Caco-2 (cell line): ENCODE measurements around the gene HNRNPD. TPM values are rescaled to one million over a fixed set of nuclear protein-coding genes. Genes with fewer than 3 reads are reported as not detected.
A peak's percentile ranks its signal among the peaks of the same experiment; 100 is the strongest.

Experiments
- BruUV-seq: library from RNA; stranded (reverse); fragments of 400-500 nt; replicated peaks from 2 replicates; lab custom pipeline; 2021; lab: Mats Ljungman, UMichigan
- CTCF ChIA-PET: fragments of 300-600 bp; sonication (Branson Sonifier 250); formaldehyde crosslinking; loops from one replicate; lab custom pipeline; 2022; ENCODE audit warnings: antibody characterized with exemption; lab: Charles Lee
- POLR2A ChIA-PET: fragments of 300-600 bp; sonication (Branson Sonifier 250); formaldehyde crosslinking; loops from one replicate; lab custom pipeline; 2022; ENCODE audit warnings: antibody characterized with exemption; lab: Charles Lee
- DNase-seq, 2 experiments: peaks; one replicate each; pipeline versions ENCODE4 v3.0.0 to v3.0.0-alpha.2; 2020 to 2022
- H3K27me3 ChIP-seq: replicated peaks from 2 replicates; pipeline ENCODE4 v1.6.0; 2011; ENCODE audit warnings: low read length; ENCODE audit not compliant: control insufficient read depth, insufficient read depth
- H3K36me3 ChIP-seq: 2 replicates; pipeline ENCODE4 v1.5.1; 2011; ENCODE audit warnings: low read length; ENCODE audit not compliant: control insufficient read depth, insufficient read depth
- H3K4me1 ChIP-seq: fragments of 250-450 bp; sonication (Bioruptor Pico); 2 replicates; pipeline ENCODE4 v1.5.1; 2020; ENCODE audit warnings: mild to moderate bottlenecking
- H3K4me3 ChIP-seq: 2 replicates; pipeline ENCODE4 v1.5.1; 2011; ENCODE audit warnings: low read depth, mild to moderate bottlenecking, control low read depth, low read length
- H3K9me3 ChIP-seq: fragments of 250-450 bp; sonication (Bioruptor Pico); 2 replicates; pipeline ENCODE4 v1.5.1; 2020; ENCODE audit warnings: mild to moderate bottlenecking, moderate library complexity
- H3K27ac Mint-ChIP-seq: one replicate; pipeline ENCODE4 v1.8.0; 2022; ENCODE audit warnings: mixed read lengths; ENCODE audit not compliant: unreplicated experiment
- H3K27me3 Mint-ChIP-seq: one replicate; pipeline ENCODE4 v1.8.0; 2022; ENCODE audit warnings: mixed read lengths; ENCODE audit not compliant: insufficient read depth, unreplicated experiment
- H3K36me3 Mint-ChIP-seq: one replicate; pipeline ENCODE4 v1.8.0; 2022; ENCODE audit warnings: mild to moderate bottlenecking, mixed read lengths; ENCODE audit not compliant: insufficient read depth, unreplicated experiment
- H3K4me1 Mint-ChIP-seq: one replicate; pipeline ENCODE4 v1.8.0; 2022; ENCODE audit warnings: low read depth, mixed read lengths; ENCODE audit not compliant: unreplicated experiment
- H3K4me3 Mint-ChIP-seq: one replicate; pipeline ENCODE4 v1.8.0; 2022; ENCODE audit warnings: mild to moderate bottlenecking, moderate library complexity, mixed read lengths; ENCODE audit not compliant: unreplicated experiment
- H3K9me3 Mint-ChIP-seq: one replicate; pipeline ENCODE4 v1.8.0; 2022; ENCODE audit warnings: mixed read lengths; ENCODE audit not compliant: unreplicated experiment
- CTCF ChIP-seq, 2 experiments: fragments of 200-600 bp in 1 of 2; IDR thresholded peaks; 1 replicate in 1 of 2; 2 replicates in 1 of 2; pipeline versions ENCODE4 v1.5.1 to v1.8.0; 2011 to 2022; ENCODE audit warnings: antibody characterized with exemption in 1 of 2, control low read depth in 1 of 2, inconsistent platforms in 1 of 2, low read depth in 1 of 2, low read length in 1 of 2, mild to moderate bottlenecking in 1 of 2, moderate library complexity in 1 of 2; ENCODE audit not compliant: insufficient read depth in 1 of 2, severe bottlenecking in 1 of 2, unreplicated experiment in 1 of 2
- intact Hi-C: fragments of 100-400 bp; cut with micrococcal nuclease; formaldehyde crosslinking; loops from one replicate; pipeline ENCODE4 v1.10.0; 2022; ENCODE audit not compliant: unreplicated experiment
- total RNA-seq: library from RNA; stranded (reverse); gene quantifications from 2 replicates; pipeline ENCODE4 v1.2.3, GENCODE V29; 2022

HNRNPD gene
- total RNA-seq, 1 experiment from 2014 or later: 408 TPM

GRCh38 chr4:82363896-82364487 lies 9.8 kb downstream of the HNRNPD start:
- Histone ChIP-seq H3K36me3 (peaks cover 1% of the 10 kb centered on the region; the same call in 1 of the 2 replicates), H3K4me3 (no peak overlapping the region), H3K4me1 (peaks cover 27% of the 10 kb centered on the region; the same call in 1 of the 2 replicates), H3K27me3 (no peaks in the 10 kb centered on the region), H3K9me3 (no peaks in the 10 kb centered on the region)
- intact Hi-C loops: no loop called here
- BruUV-seq: no TSS peak
- no peak for DNase-seq
- no peak overlapping the region for H3K4me3 Mint-ChIP-seq
- H3K27me3 Mint-ChIP-seq: no peaks in the 10 kb centered on the region
- peaks cover 7% of the 10 kb centered on the region for H3K4me1 Mint-ChIP-seq
- H3K36me3 Mint-ChIP-seq: peaks cover 83% of the 10 kb centered on the region
- TF ChIP-seq CTCF (IDR thresholded peaks at IDR 0.05; ENCODE audit: insufficient read depth in 1 of 2, low read depth in 1 of 2, low read length in 1 of 2, severe bottlenecking in 1 of 2, unreplicated experiment in 1 of 2): no peak
- H3K9me3 Mint-ChIP-seq: no peaks in the 10 kb centered on the region
- ChIA-PET POLR2A (interaction anchor here (1.0 kb wide), 1 partner anchor 10 kb away, joined by 3 read pairs; the partner anchor contains the start of gene HNRNPD), CTCF (no interaction called here)
- no peak overlapping the region for H3K27ac Mint-ChIP-seq

- H3K36me3 Mint-ChIP-seq: peaks cover 83% of the 10 kb centered on the region
- Histone ChIP-seq H3K4me1 (peaks cover 22% of the 10 kb centered on the region; the same call in 1 of the 2 replicates), H3K9me3 (no peaks in the 10 kb centered on the region), H3K36me3 (0 out of 2 replicates have a peak, but pooled peaks cover 1% of the 10 kb centered on the region), H3K27me3 (no peaks in the 10 kb centered on the region), H3K4me3 (no peak overlapping the region)
- DNase-seq: no peak
- no peaks in the 10 kb centered on the region for H3K9me3 Mint-ChIP-seq
- intact Hi-C loops: no loop called here
- no peak overlapping the region for H3K4me3 Mint-ChIP-seq
- no peak for TF ChIP-seq CTCF (IDR thresholded peaks at IDR 0.05; ENCODE audit: insufficient read depth in 1 of 2, low read depth in 1 of 2, low read length in 1 of 2, severe bottlenecking in 1 of 2, unreplicated experiment in 1 of 2)
- H3K27me3 Mint-ChIP-seq: no peaks in the 10 kb centered on the region
- no peak overlapping the region for H3K27ac Mint-ChIP-seq
- POLR2A ChIA-PET: interaction anchor here (0.7 to 0.8 kb wide), 2 partner anchors 9 to 12 kb away, joined by 3 to 4 read pairs; no protein-coding TSS in a partner anchor
- peaks cover 7% of the 10 kb centered on the region for H3K4me1 Mint-ChIP-seq
- no TSS peak for BruUV-seq
- CTCF ChIA-PET: no interaction called here
Measured at GRCh38 chr4:82362565-82362964, 11.2 kb downstream of the HNRNPD start.

GRCh38 chr4:82360298-82361177 lies 13.3 kb downstream of the HNRNPD start:
- ChIA-PET POLR2A (interaction anchor here (0.7 to 1.0 kb wide), 2 partner anchors 10 to 14 kb away, joined by 3 to 4 read pairs; no protein-coding TSS in a partner anchor), CTCF (interaction anchor here (0.6 to 1.5 kb wide), 4 partner anchors 28 to 696 kb away, joined by 3 to 6 read pairs (median 4); no protein-coding TSS in a partner anchor)
- Mint-ChIP-seq H3K4me1 (peaks cover 7% of the 10 kb centered on the region), H3K36me3 (peaks cover 83% of the 10 kb centered on the region), H3K27me3 (no peaks in the 10 kb centered on the region), H3K9me3 (no peaks in the 10 kb centered on the region), H3K27ac (no peak overlapping the region), H3K4me3 (no peak overlapping the region)
- Histone ChIP-seq H3K4me1 (peaks cover 12% of the 10 kb centered on the region; the same call in 1 of the 2 replicates), H3K9me3 (no peaks in the 10 kb centered on the region), H3K4me3 (no peak overlapping the region), H3K27me3 (no peaks in the 10 kb centered on the region), H3K36me3 (peaks cover 1% of the 10 kb centered on the region)
- TF ChIP-seq CTCF (IDR thresholded peaks at IDR 0.05; ENCODE audit: insufficient read depth in 1 of 2, low read depth in 1 of 2, low read length in 1 of 2, severe bottlenecking in 1 of 2, unreplicated experiment in 1 of 2): peak; percentile 53
- BruUV-seq: no TSS peak
- peak in 1 of 2 experiments; percentile 29 for DNase-seq
- intact Hi-C loops: loop anchor here (2.0 kb wide), 1 partner anchor 76 kb away; no protein-coding TSS in a partner anchor
